HG02571 (cell line): ENCODE results near the gene PLBD2.

Experiments
- ATAC-seq: cut with Tn5 transposase; IDR thresholded peaks from one replicate; pipeline ENCODE4 v1.9.1; 2021; ENCODE audit warnings: mild to moderate bottlenecking, moderate library complexity; ENCODE audit not compliant: unreplicated experiment

PLBD2 gene, protein sequence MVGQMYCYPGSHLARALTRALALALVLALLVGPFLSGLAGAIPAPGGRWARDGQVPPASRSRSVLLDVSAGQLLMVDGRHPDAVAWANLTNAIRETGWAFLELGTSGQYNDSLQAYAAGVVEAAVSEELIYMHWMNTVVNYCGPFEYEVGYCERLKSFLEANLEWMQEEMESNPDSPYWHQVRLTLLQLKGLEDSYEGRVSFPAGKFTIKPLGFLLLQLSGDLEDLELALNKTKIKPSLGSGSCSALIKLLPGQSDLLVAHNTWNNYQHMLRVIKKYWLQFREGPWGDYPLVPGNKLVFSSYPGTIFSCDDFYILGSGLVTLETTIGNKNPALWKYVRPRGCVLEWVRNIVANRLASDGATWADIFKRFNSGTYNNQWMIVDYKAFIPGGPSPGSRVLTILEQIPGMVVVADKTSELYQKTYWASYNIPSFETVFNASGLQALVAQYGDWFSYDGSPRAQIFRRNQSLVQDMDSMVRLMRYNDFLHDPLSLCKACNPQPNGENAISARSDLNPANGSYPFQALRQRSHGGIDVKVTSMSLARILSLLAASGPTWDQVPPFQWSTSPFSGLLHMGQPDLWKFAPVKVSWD

DNA sequence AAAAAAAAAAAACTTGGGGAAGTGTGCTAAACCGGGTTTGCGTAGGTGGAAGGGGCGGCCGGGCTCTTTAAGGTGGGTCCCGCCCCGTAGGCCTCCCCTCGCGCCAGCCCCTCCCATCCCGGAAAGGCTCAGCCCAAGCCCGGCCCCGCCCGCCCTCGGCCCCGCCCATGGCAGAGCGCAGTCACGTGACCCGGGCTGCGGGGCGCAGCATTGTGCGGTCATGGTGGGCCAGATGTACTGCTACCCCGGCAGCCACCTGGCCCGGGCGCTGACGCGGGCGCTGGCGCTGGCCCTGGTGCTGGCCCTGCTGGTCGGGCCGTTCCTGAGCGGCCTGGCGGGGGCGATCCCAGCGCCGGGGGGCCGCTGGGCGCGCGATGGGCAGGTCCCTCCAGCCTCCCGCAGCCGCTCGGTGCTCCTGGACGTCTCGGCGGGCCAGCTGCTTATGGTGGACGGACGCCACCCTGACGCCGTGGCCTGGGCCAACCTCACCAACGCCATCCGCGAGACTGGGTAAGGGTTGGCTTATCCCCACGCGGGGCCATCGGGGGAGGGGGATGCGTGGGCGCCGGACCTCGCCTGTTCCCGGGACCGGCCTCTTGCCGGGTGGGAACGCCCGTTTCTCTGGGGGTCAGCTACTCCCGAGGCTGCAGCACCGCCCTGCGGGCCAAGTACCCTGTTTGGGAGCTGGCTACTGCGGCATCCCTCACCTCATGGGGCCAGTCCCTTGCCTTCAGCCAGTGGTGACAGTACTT, at the start of gene PLBD2:
TSS of gene PLBD2 (plus strand) at position 207 of the 752 bp plus-strand sequence. CDS start at position 221, 14 bp downstream.
- peak; percentile 90 for ATAC-seq

DNA sequence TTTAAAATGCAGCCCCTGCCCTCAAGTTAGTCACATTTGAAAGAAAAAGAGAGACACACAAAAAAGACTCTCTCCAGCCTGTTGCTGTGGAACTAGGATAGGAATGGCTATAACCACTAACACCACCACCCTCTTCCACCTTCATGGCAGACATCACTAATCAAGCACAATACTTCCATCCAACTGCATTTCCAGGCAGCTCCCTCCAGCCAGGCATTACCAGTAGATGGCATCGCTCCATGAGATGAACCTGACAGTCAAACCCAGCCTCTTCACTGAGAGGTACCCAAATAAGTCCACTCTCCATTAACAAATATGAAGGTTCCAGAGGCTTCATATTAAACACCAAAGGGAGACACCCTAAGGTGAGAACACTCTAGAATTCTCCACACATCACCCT, 47.9 kb upstream of the PLBD2 start:
- no peak for ATAC-seq

DNA sequence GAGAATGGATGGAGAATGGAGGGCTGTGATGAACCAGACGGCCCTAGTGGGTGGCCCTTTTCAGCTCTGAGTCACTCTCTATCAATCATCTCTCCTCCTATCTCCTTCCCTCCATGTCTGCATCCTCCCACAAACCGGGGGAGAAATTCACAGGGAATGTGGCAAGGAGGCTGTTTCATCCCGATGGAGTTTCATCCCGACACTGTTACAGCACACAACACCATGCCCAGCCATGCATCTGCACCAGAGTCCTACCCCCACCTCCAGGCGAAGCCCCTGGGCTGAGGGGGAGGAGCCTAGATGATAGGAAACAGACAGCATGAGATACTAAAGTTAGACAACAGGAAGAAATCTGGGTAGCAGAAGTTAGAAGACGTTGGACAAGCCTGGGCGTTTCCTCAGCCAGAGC, 44.3 kb upstream of the PLBD2 start:
- no peak for ATAC-seq

DNA sequence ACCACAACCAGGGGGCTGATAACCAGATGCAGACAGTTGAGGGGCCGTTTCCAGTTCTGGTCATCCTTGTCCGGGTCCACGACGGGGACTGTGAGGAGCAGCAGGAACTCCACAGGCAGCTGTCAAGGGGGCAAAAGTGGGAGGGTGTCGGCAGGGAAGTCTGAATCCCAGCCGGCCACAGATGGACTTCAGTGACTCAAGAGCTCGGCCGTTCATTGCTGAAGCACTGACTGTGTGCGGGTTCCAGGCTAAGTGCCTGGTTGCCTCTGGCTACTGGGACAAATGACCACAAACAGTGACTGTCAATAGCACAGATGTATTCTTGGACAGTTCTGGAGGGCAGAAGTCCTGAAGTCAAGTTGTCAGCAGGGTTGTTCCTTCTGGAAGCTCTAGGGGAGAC, 43.0 kb upstream of the PLBD2 start:
- no peak for ATAC-seq

DNA sequence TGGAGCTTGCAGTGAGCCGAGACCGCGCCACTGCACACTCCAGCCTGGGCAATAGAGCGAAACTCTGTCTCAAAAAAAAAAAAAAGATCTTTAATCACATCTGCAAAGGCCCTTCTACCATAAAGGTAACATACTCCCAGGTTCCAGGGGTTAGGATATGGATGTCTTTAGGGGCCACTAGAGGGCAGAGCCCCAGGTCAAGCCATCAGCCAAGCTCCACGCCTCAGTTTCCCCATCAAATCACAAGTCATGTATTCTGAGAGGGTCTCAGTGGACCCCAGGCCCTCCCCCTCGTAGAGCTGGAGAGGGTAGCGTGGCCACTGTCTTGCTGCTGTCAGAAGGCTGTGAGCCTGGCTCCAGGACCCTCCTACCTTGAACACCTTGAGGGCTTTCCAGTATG, 42.2 kb upstream of the PLBD2 start:
- no peak for ATAC-seq

DNA sequence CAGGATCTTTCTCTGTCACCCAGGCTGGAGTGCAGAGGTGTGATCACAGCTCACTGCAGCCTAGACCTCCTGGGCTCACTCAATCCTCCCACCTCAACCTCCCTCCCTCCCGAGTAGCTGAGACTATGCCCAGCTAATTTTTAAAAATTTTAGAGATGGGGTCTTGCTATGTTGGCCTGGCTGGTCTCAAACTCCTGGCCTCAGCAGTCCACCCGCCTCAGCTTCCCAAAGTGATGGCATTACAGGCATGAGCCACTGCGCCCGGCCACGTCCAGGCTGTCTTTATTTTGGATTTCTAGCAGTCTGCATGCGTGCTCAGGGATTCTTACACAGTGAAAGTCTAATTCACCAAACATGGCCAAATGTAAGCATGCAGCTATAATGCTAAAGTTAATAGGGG, 41.3 kb upstream of the PLBD2 start:
- no peak for ATAC-seq

DNA sequence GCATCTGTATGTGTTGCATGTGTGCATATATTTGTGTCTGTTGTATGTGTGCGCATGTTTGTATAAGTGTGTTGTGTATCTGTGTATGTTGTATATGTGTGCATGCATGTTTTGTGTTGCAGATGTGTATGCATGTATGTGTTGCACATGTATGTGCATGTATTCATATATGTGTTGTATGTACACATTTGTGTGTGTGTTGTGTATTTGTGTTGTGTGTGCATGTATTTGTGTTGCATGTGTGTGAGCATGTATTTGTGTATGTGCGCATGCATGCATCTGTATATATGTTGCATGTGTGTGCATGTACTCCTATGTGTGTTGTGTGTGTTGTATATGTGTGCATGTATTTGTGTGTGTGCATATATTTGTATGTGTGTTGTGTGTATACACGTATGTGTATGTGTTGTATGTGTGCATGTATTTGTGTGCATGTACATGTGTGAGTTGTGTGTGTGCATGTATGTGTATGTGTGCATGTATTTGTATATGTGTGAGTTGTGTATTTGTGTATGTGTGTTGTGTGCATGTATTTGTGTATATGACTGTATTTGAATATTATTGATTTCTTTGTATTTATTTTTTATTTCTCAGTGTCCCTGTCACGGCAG, 40.2 kb upstream of the PLBD2 start:
- no peak for ATAC-seq

DNA sequence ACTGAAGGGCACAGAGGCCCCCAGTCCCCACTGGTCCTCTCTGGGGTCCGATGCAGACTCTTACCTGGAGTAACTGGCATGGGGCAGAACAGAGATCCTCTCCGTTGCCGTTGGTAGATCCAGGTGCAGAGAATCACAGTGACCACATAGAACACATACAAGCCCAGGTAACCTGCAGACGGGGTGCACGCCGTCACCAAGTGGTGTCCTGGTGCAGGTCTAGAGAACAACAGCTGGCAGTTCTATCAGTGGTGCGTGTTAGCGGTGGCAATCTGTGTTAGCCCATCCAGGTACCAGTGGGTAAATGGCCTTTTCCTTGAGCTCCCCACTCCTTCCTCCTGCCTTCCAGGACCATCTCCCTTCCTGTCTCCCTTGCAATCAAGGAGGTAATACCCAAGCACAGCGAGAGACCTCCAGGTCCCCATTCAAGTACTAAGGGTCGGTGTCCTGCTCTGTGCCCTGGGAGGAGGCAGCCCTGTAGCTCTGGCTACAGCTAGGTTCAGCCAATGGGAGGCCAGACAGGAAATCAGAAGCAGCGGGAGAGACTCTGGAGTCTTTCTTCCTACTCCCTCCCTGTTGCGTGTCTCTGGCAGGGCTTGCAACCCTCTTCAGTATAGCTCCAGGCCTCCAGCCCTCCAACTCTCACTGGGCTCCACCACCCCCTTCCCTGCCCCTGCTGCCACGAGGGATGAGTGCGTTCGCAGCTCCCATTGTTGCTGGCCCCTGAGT, 39.3 kb upstream of the PLBD2 start:
- no peak for ATAC-seq

DNA sequence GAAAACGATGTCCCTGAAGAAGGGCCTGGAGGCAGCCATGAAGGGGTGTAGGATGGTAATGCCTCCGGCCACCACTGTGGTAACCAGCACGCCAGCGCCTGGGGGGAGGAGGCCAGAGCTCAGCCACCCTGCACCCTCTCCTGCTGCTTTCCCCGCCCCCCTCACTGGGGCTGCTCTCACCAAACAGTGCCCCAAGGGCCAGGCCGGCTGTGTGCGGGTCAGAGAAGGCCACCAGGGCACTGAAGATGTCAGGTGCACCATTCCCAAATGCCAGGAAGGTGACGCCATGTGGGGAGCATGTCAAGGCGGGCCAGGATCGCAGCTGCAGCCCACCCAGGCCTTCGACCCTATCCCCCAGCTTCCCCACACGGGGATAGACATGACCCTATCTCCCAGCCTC, 38.0 kb upstream of the PLBD2 start:
- no peak for ATAC-seq

DNA sequence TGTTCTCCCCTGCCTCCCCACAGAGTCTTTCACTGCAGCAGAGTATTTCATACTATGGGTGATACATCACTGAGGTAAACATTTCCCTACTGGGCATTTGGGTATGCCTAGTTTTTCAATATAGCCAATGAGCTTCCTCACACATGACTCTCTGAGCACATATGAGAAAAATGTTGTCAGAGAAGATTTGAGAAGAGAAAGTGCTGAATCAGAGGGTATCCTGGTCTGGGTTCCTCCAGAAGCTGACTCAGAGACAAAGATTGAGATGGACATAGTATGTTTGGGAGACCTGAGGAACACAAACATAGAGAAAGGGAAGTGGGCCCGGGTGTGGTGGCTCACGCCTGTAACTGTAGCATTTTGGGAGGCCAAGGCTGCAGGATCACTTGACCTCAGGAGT, 36.0 kb upstream of the PLBD2 start:
- no peak for ATAC-seq

DNA sequence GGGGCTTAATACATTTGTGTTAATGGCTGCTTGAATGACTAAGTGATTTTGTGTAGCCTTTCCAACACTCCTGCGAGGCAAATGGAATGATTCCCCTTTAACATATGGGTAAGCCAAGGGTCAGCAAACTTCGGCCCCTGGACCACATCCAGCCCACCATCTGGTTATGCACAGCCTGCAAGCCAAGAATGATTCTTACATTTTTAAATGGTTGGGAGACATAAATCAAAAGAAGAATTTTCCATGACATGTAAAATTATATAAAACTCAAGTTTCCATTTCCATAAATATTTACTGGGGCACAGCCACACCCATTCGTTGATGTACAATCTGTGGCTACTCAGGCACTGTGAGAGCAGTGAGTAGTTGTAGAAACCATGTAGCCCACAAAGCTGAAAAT, 32.5 kb upstream of the PLBD2 start:
- no peak for ATAC-seq

DNA sequence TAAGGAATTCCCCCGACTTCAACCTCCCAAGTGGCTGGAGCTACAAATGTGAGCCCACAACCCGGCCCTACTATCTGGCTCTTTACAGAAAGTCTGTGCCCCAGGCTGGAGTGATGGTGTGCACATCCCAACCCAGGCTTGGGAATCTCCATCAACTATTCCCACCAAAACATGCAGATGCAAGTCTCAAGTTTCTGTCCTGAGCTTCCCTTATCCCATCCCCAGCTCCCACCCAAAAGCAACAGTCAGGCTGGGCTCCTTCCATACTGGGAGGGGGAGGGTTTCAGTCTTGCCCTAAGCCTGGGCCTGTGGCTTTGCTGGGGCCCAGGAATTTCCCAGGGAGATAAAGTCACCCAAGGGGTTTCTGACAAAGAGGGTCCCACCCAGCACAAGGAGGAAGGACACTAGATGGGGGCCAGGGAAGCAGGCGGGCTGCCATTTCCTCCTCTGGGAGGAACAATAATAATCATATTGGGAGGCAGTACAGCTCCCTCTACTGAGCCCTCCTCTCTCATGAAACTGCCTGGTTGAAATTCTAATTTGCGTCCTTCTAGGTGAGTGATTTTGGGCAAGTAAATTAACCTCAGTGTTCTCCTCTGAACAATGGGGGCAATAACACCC, 31.5 kb upstream of the PLBD2 start:
- ATAC-seq: no peak

DNA sequence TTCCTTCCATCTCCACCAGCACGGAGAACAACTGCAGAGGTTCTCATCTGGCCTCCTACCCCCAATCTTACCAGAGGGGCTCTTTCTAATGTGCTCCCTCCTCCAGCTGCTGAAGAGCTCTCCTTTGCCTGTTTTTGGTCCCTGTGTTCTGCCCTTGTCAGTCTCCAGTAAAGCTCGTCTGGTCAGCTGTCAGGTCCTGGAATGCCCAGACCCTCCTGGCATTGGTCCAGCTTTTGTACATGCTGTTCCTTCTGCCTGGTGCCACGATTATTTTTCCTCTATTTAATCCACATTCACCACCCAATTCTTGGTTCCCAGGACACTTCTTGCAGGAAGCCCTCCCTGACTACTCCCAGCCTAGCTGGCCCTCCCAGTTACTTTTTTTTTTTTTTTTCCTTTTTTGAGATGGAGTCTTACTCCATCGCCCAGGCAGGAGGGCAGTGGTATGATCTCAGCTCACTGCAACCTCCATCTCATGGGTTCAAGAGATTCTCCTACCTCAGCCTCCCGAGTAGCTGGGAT, 30.0 kb upstream of the PLBD2 start:
- ATAC-seq: no peak

DNA sequence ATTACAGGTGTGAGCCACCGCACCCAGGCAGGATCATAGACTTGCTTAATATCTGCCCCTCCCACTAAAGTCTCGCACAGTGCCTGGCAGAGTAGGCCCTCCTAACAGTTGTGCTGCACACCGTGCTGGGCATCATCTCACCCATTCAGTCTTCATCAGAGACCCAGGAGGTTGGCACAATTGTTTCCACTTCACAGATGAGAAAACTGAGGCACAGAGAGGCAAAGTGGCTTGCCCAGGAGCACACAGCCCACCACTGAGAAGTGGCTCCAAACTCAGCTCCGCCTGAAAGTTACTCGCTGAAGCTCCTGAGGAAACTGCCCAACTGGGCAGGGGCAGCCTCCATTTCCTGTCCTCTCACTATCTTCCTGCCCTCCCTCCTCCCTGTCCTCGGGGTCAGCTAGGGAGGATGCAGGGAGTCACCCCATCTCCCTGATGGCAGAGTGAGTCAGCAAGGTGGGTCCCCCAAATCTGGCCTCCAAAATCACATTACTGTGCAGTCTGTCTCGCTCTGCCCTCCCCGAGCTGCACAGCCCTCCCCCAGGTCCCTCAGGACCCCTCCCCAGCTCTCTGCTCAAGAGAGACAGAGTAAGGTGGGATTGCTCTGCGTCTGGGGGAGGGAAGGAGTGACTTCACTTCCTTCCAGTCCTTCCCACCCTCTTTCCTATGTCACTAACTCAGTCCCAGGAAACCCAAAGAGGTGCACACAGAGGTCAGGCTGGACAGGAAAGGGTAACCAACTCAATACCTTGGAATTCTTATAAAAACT, 29.2 kb upstream of the PLBD2 start:
- ATAC-seq: no peak

DNA sequence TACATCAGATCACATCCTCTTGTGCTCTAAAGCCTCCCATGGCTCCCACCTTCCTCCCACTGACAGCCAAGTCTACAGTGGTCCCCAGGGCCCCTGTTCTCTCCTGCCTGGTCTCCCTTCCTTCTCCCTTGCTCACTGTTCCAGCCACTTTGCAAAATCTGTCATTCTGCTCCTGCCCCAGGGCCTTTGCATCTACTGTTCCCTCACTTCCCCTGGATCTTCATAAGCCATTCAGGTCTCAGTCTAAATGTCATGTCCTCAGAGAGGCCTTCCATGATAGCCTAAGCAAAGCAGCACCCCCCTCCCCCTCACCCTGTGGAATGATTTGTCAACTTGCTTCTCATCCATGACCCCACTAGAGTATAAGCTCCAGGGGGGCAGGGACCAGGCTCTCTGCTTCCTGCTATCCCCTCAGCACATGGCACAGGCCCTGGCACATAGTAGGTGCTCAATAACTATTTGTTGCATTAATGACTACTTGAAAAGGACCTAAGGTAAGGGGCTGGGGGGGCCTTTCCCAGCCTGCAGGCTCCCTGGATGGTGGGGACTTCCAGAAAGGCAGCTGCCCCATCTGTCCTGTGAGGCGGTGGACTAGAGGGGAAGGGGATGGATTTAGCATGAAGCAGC, 28.5 kb upstream of the PLBD2 start:
- no peak for ATAC-seq

DNA sequence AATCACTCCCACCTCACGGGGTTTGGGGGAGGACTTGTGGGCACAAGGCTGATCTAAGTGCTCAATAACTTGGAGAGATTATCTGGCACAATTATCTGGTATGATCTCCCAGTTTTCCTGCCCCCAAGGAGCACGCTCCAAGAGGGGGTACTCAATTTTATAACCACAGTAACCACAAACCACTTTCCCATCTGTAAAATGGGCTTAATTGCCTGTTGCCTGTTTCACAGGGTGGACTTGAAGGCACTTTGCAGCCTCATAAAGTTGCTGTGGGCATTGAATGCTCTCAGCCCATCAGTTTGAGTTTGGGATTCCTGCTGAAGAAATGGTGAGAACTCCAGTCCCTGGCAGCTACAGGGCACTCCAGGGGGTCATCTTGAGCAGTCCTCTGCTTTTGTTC, 27.9 kb upstream of the PLBD2 start:
- no peak for ATAC-seq

DNA sequence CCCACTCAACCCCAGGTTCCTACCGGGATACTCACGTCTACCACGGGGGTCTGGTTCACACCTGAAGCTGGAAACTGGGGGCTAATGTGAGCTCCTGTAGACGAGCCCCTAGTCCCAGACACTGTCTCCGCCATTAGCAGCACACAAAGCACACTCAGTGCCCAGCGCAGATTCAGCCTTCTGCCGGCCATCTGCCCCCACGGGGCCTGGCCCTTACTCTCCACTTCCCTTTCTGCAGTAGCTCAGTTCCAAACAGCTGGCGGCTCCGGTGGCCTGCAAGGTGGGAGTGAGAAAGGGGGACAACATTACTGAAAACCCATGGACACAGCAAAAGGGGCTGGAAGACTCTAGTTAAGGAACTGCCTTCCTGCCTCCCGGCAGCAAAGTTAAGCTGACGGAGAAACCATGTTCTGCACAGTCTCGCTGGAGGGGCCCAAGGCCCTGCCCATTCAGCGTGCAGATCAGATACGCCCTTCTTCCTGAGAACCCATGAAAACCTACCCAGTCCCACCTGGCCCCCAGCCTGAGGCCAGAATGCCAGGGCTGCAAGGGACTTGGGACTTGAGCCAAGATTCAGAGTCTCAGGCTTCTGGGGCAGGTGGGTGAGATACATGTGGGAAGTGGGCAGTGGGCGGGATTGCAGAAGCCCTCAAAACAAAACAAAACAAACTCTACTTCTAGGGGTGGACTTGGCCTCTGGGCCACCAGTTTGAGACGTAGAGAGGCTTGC, 25.5 kb upstream of the PLBD2 start:
- no peak for ATAC-seq

DNA sequence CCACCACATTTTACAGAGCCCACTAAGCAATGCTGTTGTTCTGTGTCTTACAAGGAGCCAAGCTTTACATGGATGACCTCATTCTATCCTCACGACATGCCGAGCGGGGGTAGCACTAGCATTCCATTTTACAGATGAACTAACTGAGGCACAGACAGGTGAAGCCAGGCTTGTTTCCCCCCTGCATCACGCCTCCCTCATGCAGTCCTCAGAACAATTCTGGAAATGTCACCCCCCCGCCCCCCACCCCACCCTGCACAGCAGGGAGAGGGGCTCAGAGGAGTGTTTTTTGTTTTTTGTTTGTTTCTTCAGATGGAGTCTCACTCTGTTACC, 25.0 kb upstream of the PLBD2 start:
- no peak for ATAC-seq
